ENCODE measurements around the gene IGFBP5.
A peak's percentile ranks its signal among the peaks of the same experiment; 100 is the strongest.

Gene IGFBP5

GRCh38 chr2:216713691-216714336 is 18.5 kb upstream of the IGFBP5 start:
- DNase-seq: no peak

- no peak for DNase-seq
Observed at GRCh38 chr2:216711348-216711747, 16.0 kb upstream of the IGFBP5 start.

- DNase-seq: no peak
Observed at GRCh38 chr2:216710551-216711301, 15.4 kb upstream of the IGFBP5 start.

GRCh38 chr2:216702756-216703155 is 7.4 kb upstream of the IGFBP5 start:
- no peak for DNase-seq

- DNase-seq: no peak
Observed at GRCh38 chr2:216701544-216701943, 6.2 kb upstream of the IGFBP5 start.

GRCh38 chr2:216700781-216701180 is 5.4 kb upstream of the IGFBP5 start:
- DNase-seq: no peak

- DNase-seq: no peak
Observed at GRCh38 chr2:216700088-216700567, 4.8 kb upstream of the IGFBP5 start.

- peak; percentile 80 for DNase-seq
Observed at GRCh38 chr2:216698895-216699294, 3.5 kb upstream of the IGFBP5 start.

GRCh38 chr2:216698293-216698692 is 2.9 kb upstream of the IGFBP5 start:
- no peak for DNase-seq

- DNase-seq: peak; percentile 77
Observed at GRCh38 chr2:216696751-216697560, 1.6 kb upstream of the IGFBP5 start.

GRCh38 chr2:216696321-216696720 is 972 bp upstream of the IGFBP5 start:
- DNase-seq: no peak

GRCh38 chr2:216694826-216695217 is 527 bp downstream of the IGFBP5 start:
- no peak for DNase-seq

GRCh38 chr2:216694082-216694825 is 1.1 kb downstream of the IGFBP5 start:
- peak; percentile 60 for DNase-seq

- no peak for DNase-seq
Observed at GRCh38 chr2:216693414-216694080, 1.8 kb downstream of the IGFBP5 start.

GRCh38 chr2:216692636-216693413 is 2.5 kb downstream of the IGFBP5 start:
- peak; percentile 83 for DNase-seq

- DNase-seq: peak; percentile 86
Observed at GRCh38 chr2:216690853-216691741, 4.3 kb downstream of the IGFBP5 start.

- no peak for DNase-seq
Observed at GRCh38 chr2:216690456-216690852, 4.9 kb downstream of the IGFBP5 start.

- DNase-seq: no peak
Observed at GRCh38 chr2:216689397-216689796, 6.0 kb downstream of the IGFBP5 start.

- DNase-seq: peak; percentile 71
Observed at GRCh38 chr2:216688731-216689340, 6.5 kb downstream of the IGFBP5 start.

GRCh38 chr2:216687646-216688045 is 7.7 kb downstream of the IGFBP5 start:
- peak; percentile 62 for DNase-seq
